Measurements from ENCODE around the gene PLA2G1B.
"Not testable (repeated sequence)": the region's sequence is repeated elsewhere in the genome, so short reads cannot be mapped to it uniquely, and the experiment has no call there.

Gene PLA2G1B

DNA sequence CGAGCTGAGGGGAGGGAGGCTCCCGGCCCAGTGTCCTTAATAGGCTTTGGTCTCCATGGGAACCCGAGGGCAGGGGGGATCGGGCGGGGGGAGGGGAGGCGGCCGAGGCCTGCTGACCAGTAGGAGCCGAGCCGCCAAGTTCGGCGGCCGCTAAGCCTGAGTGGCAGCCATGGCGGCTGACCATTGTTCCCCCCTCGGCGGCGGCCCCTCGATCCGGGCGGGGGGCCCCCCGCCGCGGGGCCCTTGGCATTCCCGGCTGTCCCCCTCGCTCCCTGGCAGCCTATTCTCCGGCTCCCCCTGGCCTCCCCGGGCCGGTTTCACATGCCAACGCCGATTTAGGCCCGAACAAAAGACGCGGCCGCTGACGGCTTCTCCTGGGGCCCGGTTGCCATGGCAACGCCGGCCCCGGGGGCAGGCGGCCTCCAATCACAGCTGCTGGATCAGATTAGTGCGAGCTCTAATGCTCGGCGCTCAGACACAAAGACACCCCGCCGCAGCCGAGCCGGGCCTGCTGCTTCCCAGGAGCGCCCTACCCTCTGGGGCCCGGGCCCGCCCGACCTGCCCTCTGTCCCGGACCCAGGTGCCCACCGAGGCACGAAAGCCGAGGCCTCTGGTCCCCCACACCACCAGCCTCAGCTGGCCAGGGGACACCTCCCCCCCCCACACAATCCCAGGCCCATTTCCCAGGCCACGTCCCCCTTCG lies 34.1 kb upstream of the PLA2G1B start:
- DNase-seq (ENCODE audit: low read depth, low spot score), result no peak
- no peak overlapping the region for H3K27ac ChIP-seq

DNA sequence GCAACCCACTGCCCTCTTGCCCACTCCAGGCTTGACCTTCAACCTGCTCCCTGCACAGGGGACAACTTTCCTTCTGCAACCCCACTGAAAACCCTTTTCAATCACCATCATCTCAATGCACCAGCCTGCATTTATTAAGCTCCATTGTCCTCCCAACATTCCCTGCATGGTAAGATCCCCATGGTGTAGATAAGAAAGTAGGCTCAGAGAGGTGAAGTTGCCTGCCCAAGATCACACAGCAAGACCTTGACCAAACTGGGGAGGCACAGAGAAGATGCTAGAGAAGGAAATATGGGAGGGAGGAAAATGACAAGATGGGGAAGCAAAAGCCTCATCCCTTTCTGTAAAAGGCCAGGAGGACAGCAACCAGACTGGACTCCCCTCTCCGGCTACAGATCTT lies 31.5 kb upstream of the PLA2G1B start:
- no peak for DNase-seq (ENCODE audit: low read depth, low spot score)
- H3K27ac ChIP-seq, result no peak overlapping the region

DNA sequence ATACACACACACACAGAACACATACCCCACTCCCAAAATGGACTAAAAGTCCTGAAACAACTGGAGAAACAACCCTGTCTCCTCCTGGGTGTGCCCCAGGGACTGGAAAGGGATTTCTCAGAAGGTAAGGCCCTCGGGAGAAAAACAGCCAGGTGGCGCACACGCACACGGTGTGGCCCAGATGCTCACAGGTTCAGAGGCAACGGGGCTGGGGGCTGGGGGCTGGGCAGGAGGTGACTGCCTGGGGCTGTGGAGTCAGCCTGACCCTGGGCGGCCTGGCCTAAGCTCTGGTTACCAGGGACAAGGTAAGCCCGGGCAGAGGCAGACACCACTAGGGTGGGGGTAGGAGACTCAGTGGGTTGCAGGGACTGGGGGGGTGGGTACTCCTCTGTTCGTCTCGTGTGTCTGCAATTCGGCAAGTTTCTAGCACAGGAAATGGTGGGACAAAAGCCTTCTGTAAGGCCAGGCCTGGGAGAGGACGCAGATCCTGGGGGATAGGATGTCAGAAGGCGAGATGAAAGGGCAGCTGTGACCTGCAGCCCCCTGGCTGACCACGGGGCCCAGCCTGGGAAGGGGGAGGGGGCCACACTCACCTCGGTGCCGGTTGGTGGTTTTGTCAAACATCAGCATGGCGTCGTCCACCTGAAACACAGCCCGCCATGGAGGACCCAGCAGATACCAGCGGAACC lies 31.0 kb upstream of the PLA2G1B start:
- H3K27ac ChIP-seq, result no peak overlapping the region
- no peak for DNase-seq (ENCODE audit: low read depth, low spot score)

DNA sequence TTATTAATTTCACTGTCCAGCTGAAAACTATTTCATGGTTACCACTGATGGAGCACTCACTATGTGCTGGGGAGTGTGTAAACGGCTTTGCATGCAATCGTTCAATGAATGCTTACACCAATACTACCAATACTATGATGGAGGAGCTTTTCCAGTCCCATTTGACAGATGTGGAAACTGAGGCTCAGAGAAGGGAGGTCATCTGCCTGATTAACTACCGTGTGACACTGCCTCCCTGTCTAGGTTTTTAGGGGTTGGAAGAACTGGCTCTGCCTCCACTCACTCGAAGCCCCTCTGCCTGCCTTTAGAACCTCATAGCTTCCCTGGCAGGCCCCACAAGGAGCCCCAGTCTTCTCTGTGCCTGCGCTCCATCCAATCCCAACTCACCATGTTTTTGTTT lies 29.5 kb upstream of the PLA2G1B start:
- H3K27ac ChIP-seq, result no peak overlapping the region
- no peak for DNase-seq (ENCODE audit: low read depth, low spot score)

DNA sequence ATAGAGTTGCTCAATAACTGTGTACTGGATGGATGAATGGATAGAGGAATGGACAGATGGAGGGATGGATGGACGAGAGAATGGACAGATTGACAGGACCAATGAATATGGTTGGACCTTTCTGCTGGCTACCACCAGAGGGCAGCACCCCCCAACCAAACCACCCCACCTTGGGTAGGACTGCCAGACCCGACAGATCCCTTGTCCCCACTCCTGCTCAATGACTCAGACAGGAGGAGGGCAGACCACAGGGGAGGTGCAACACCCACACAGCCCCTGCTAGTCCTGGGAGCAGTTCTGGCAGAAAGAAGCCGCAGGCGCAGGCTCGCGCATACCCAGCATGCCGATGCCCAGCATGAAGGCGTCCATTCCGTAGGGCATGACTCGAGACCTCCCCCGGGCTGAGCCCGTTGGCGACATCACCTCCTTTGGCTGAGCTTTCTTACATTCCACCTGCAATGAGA lies 29.0 kb upstream of the PLA2G1B start:
- H3K27ac ChIP-seq, result no peak overlapping the region
- peak; percentile 77 for DNase-seq (ENCODE audit: low read depth, low spot score)

DNA sequence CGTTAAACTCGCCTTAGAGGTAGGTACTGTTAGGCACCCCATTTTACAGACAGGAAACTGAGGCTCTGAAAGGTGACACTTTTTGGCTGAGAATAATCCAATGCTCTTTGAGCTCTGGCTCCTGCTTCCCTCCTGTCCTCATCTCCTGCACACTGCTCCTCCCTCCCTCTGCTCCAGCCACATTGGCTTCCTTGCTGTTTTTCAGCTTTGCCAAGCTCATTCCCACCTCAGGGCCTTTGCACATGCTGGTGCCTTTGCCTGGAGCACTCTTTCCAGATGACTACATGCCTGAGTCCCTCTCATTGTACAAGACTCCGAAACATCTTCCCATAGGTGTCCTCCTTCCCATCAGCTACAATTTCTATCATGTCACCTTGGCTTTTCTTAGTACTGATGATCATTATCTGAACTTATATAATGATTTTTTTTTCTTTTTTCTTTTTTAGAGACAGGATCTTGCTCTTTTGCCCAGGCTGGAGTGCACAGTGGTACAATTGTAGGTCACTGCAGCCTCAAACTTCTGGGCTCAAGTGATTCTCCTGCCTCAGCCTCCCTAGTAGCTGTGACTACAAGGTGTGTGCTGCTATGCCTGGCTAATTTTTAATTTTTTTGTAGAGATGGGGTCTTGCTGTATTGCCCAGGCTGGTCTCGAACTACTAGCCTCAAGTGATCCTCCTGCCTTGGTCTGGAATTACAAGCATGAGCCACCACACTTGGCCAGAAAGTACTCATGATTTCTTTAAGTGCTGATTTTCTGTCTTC lies 26.2 kb upstream of the PLA2G1B start:
- DNase-seq (ENCODE audit: low read depth, low spot score), result no peak
- no peak overlapping the region for H3K27ac ChIP-seq

DNA sequence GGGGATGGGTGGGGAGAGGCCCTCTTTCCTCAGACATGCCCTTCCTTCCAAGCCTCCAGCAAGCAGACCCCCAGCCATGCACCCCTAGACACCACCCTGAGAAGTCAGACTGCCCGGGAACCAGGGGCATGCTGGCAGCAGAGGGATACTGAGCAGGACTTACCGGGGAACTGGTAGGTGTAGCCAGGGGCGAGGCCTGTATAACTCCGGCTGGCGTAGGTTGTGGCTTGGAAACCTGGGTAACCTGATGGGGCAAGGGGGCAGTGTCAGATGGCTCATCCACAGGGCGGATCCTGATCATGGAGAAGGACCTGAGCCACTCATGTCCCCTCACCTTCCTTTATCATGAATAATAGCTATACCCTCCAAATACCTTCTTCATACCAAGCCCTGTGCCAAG lies 25.6 kb upstream of the PLA2G1B start:
- no peak for DNase-seq (ENCODE audit: low read depth, low spot score)
- H3K27ac ChIP-seq, result no peak overlapping the region

DNA sequence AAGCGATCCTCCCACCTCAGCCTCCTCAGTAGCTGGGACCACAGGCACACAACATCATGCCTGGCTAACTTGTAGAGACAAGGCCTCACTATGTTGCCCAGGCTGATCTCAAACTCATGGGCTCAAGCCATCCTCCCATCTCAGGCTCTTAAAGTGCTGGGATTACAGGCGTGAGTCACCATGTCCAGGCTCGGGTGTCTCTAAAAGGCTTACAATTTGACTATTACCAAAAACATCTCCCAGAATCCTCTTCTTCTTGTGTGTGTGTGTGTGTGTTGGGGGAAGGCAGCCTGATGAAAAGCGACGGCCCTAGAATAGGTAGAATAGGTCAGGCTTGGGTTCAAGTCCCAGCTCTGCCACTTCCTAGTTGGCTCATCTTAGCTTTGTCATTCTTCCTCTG lies 24.5 kb upstream of the PLA2G1B start:
- H3K27ac ChIP-seq, result no peak overlapping the region
- no peak for DNase-seq (ENCODE audit: low read depth, low spot score)

DNA sequence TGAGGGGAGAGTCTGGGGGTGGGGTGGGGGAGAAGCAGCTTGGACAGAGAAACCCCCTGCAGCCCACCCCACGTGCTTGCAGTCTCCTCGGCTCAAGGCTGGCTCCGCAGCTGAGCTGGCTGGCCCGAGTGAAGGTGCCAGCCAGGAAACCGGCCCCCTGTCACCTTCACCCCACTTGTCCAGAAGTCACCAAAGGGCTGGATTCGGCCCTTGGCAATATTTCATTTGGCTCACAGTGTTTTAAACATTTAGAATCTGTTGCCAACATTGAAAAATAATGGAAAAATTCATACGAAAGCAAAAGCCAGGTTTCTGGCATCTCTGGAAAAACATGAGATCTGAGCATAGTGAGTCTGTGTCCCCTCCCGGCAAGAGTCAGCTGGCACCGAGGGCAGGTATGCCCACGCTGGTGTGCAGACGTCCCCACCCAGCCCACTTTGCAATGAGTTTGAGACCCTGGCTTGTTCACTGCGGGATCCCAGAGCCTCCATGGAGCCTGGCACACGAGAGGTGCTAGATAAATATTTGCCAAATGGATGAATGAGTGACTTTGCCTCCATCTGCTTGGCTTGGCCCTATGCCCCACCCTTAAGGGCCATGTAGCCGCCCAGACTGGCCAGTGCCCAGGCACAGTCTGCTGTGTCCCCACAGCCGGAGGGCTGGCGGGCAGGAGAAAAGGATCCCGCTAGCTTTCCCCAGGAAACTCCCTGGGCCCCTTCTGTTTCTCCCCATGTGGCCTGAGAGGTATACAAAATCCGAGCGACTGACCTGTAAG lies 23.2 kb upstream of the PLA2G1B start:
- DNase-seq (ENCODE audit: low read depth, low spot score), result no peak
- H3K27ac ChIP-seq, result no peak overlapping the region

DNA sequence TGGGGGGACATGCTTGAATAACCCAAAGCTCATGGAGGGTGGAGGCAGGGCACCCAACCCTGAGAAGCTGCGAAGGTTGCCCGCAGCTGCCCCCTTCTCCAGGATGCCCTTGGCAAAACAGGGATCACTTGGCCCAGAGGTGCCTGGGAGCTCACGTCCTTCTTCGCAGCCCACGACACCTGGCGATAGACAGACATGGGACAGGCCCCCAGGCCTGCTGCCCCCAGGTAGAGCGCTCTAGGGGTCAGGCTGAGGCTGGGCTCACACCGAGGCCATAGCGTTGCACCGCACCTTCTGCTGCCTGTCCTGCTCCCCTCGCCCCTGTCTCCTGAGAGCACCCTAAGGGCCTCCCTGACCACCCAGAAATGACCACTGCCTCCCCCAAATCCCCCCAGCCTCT lies 20.2 kb upstream of the PLA2G1B start:
- no peak for DNase-seq (ENCODE audit: low read depth, low spot score)

DNA sequence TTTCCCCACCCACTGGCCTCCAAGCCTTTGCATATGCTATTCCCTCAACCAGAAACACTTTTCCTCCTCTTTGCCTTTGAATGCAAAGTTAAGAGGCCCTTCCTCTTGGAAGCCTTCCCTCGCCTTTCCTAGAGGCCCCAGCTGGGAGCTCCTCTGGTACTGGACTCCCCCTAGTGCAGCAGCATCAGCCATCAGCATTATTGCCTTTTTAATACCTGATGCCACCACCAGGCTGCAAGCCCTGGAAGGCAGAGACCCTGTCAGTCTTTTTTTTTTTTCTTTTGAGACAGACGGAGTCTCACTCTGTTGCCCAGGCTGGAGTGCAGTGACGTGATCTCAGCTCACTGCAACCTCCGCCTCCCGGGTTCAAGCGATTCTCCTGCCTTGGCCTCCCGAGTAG lies 19.1 kb upstream of the PLA2G1B start:
- no peak overlapping the region for H3K27ac ChIP-seq
- no peak for DNase-seq (ENCODE audit: low read depth, low spot score)

More for the DNA sequence above, 20.2 kb upstream of the PLA2G1B start:
- no peak overlapping the region for H3K27ac ChIP-seq

DNA sequence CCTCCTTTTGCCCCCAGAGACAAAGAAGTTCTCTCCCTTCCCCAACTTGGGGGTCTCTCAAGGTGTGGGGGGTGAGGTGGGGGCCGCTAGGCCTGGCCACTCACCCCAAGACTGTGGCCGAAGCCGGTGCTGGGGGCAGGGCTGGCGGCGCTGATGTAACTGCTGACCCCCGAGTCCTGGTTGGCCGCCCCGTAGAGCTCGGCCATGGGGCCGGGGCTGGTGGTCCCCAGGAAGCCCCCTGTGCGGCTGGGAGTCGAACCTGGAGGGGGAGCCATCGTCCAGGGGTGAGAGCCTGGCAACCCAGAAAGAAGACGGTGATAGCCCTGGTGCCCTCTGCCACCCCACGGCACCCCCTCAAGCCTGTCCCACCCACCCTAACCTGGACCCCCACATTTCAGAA lies 18.5 kb upstream of the PLA2G1B start:
- no peak overlapping the region for H3K27ac ChIP-seq
- no peak for DNase-seq (ENCODE audit: low read depth, low spot score)

DNA sequence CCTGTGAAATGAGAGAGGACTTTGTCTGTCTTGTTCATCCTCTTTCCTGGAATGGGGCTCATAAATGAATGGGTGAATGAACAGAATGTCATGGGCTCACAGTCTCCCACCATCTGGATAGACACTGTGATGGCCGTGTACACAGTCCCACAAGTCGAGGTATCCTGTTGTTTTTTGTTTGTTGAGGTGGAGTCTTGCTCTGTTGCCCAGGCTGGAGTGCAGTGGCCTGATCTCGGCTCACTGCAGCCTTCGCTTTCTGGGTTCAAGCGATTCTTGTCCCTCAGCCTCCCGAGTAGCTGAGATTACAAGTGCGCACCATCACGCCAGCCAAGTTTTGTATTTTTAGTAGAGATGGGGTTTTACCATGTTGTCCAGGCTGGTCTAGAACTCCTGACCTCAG lies 16.1 kb upstream of the PLA2G1B start:
- no peak for DNase-seq (ENCODE audit: low read depth, low spot score)
- no peak overlapping the region for H3K27ac ChIP-seq

DNA sequence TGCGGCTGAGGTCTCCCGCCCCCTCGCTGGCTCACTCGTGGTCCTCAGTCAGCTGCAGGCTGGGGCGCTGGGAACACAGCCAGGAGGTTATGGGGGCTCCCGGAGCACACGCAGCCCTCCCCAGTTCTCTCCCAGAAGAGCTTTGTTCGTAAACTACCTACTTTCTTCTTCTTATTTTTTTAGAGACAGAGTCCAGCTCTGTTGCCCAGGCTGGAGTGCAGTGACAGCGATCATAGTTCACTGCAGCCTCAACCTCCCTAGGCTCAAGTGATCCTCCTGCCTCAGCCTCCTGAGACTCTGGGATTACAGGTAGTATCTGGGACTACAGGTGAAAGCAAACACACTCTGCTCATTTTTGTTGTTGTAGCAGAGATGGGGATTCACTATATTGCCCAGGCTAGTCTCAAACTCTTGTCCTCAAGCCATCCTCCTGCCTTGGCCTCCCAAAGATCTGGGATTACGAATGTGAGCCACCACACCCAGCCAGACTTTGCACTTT lies 15.5 kb upstream of the PLA2G1B start:
- H3K27ac ChIP-seq, result no peak overlapping the region
- no peak for DNase-seq (ENCODE audit: low read depth, low spot score)

DNA sequence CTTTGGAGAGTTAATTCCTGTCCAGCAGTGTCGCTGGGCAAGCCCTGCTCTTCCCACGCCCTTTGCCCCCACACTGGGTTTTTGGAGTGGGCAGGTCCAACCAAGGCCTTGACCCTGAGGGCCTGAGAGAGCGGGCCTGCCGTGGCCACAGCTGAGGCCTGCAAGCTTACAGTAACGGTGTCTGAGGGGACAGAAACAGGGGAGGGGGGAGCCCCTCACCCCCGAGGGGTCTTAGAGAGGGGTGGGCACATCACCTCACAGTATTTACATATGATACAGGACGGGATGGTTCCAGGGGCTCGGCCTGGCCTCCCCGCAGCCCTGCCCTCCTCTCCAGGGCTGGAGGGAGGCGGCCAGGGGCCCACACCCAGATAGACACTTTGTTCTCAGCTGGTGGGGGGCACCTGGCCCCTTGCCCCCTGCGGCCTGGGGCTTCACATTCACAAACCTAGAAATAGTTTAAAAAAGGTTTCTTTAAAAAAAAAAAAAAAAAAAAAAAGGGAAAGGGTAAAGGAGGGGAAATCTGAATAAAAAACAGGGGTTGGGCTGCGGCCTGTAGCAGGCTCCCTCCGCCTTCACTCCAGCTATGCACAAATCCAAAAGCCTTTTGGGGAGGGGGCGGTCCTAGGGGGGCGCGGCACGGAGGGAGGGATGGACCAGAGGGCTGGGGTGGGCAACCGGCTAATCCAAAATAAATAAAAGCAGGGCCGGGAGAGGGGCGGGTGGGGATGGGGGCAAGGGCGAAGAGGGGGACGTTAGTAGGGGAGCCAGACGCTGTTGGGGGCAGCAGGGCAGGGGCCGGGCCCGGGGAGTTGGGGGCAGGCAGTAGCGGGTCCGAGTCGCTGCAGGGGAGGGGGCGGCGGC lies 14.8 kb upstream of the PLA2G1B start:
- H3K27ac ChIP-seq, result no peak overlapping the region
- DNase-seq (ENCODE audit: low read depth, low spot score), result no peak

DNA sequence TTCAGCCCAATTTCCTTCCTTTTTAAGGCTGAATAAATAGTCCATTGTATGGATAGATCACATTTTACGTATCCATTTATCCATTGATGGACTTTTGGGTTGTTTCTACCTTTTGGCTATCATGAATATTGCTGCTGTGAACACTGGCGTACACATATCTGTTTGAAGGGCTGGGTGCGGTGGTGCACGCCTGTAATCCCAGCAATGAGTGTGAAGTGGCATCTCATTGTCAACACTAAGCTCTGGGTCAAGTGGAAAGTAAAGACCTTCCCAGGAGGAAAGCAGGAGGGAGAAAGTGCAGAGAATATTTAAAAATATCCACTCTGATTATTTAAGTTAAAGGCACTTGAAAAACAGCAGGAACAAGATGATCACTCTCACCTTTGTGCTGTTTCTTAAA lies 11.7 kb upstream of the PLA2G1B start:
- DNase-seq (ENCODE audit: low read depth, low spot score), result no peak
- no peak overlapping the region for H3K27ac ChIP-seq

DNA sequence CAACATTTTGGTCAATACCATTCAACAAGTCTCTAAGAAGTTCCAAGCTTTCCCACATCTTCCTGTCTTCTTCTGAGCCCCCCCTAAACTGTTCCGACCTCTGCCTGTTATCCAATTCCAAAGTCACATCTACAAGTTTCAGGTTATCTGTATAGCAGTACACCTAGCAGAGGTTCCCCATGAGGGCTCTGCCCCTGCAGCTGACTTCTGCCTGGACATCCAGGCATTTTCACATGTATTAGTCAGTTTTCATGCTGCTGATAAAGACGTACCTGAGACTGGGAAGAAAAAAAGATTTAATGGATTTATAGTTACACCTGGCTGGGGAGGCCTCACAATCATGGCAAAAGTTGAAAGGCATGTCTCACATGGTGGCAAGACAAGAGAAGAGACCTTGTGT lies 10.2 kb upstream of the PLA2G1B start:
- no peak for DNase-seq (ENCODE audit: low read depth, low spot score)

DNA sequence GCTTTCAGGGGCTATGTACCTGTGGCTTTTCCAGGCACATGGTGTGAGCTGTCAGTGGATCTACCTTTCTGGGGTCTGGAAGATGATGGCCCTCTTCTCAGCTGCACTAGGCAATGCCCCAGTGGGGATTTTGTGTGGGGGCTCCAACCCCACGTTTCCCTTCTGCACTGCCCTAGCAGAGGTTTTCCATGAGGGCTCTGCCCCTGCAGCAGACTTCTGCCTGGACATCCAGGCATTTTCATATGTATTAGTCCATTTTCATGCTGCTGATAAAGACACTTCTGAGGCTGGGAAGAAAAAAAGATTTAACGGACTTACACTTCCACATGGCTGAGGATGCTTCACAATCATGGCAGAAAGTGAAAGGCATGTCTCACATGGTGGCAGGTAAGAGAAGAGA lies 8.8 kb upstream of the PLA2G1B start:
- not testable (repeated sequence) for H3K27ac ChIP-seq

More for the DNA sequence above, 10.2 kb upstream of the PLA2G1B start:
- no peak overlapping the region for H3K27ac ChIP-seq

DNA sequence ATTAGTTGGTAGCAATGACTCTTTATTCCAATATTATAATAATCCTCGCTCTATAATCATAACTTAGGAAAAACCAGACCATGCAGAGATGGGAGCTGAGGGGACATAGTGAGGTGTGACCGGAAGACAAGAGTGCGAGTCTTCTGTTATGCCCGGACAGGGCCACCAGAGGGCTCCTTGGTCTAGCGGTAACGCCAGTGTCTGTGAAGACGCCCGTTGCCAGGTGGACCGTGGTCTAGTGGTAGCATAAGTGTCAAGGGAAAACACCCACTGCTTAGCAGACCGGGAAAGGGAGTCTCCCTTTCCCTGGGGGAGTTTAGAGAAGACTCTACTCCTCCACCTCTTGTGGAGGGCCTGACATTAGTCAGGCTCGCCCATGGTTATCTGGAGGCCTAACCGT lies 7.9 kb upstream of the PLA2G1B start:
- not testable (repeated sequence) for H3K27ac ChIP-seq; DNase-seq (ENCODE audit: low read depth, low spot score)

More for the DNA sequence above, 8.8 kb upstream of the PLA2G1B start:
- not testable (repeated sequence) for DNase-seq (ENCODE audit: low read depth, low spot score)
